ENCODE results near the gene LPXN. TPM values are rescaled to one million over a fixed set of nuclear protein-coding genes. Genes with fewer than 3 reads are reported as not detected.
A peak's percentile ranks its signal among the peaks of the same experiment; 100 is the strongest.

LPXN gene
- total RNA-seq, 2 donors from 2014 or later, result 2.8 to 5.5 TPM

- TF ChIP-seq CTCF (IDR thresholded peaks at IDR 0.05), result peak; percentile 55 to 80
- Histone ChIP-seq H3K27ac (peak overlapping the region; percentile 100), H3K27me3 (no peaks in the 10 kb centered on the region), H3K36me3 (no peaks in the 10 kb centered on the region), H3K4me1 (peaks cover 0 to 66% of the 10 kb centered on the region in 2 donors), H3K9me3 (no peaks in the 10 kb centered on the region), H3K4me3 (peak overlapping the region; percentile 87 to 100)
- DNase-seq (ENCODE audit: low spot score), result peak; percentile 93
Measured at GRCh38 chr11:58579192-58580129, 3.8 kb upstream of the LPXN start.

GRCh38 chr11:58578635-58579191 is 3.1 kb upstream of the LPXN start, which contains the start of gene ZFP91:
Gene ZFP91, plus strand, starts transcription at chr11:58579063. Its CDS starts 219 bp downstream, at chr11:58579282.
- H3K9me3 ChIP-seq, result no peaks in the 10 kb centered on the region
- peak within 1 kb of the TSS; percentile 100 for H3K27ac ChIP-seq
- H3K4me3 ChIP-seq, result peak within 1 kb of the TSS; percentile 87 to 100
- TF ChIP-seq CTCF (IDR thresholded peaks at IDR 0.05), result no peak
- peak; percentile 98 for DNase-seq (ENCODE audit: low spot score)
- H3K4me1 ChIP-seq, result peaks cover 0 to 64% of the 10 kb centered on the region in 2 donors
- no peaks in the 10 kb centered on the region for H3K36me3 ChIP-seq
- no peaks in the 10 kb centered on the region for H3K27me3 ChIP-seq

GRCh38 chr11:58578136-58578634 is 2.5 kb upstream of the LPXN start:
- peak overlapping the region; percentile 100 for H3K27ac ChIP-seq
- H3K36me3 ChIP-seq, result no peaks in the 10 kb centered on the region
- H3K4me1 ChIP-seq, result peaks cover 0 to 64% of the 10 kb centered on the region in 2 donors
- H3K27me3 ChIP-seq, result no peaks in the 10 kb centered on the region
- no peak for TF ChIP-seq CTCF (IDR thresholded peaks at IDR 0.05)
- peak overlapping the region; percentile 87 to 100 for H3K4me3 ChIP-seq
- no peaks in the 10 kb centered on the region for H3K9me3 ChIP-seq
- DNase-seq (ENCODE audit: low spot score), result peak; percentile 97

DNA sequence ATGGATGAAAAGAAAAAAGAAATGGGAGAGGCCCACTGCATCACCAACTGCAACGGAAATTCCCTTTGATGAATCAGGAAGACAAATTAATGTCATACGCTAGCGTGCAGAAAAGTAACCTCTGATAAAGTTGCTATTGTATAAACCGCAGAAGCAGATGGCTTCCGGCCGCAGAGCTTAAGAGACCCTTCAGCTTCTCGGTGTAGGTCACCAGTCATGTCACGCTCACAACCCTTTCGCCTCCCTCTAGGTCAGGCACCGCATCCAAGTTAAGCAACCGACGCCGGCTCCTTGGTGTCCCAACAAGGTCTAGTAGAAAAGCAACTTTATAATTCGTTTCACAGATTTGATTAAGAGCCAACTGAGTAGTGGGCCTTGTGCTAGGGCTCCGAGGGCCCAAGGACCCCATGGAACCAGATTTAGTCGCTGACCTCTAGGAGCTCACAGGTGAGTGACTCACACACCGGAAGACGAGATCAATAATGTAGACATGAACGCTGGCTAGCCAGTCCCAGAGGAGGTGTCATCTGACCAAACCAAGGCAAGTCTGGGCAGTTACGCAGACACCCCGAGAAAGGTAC is 2.0 kb upstream of the LPXN start:
- no peak for TF ChIP-seq CTCF (IDR thresholded peaks at IDR 0.05)
- Histone ChIP-seq H3K9me3 (no peaks in the 10 kb centered on the region), H3K36me3 (no peaks in the 10 kb centered on the region), H3K27ac (peak overlapping the region; percentile 100), H3K4me3 (peak overlapping the region; percentile 87 to 100), H3K4me1 (peaks cover 0 to 60% of the 10 kb centered on the region in 2 donors), H3K27me3 (no peaks in the 10 kb centered on the region)
- peak; percentile 72 for DNase-seq (ENCODE audit: low spot score)

DNA sequence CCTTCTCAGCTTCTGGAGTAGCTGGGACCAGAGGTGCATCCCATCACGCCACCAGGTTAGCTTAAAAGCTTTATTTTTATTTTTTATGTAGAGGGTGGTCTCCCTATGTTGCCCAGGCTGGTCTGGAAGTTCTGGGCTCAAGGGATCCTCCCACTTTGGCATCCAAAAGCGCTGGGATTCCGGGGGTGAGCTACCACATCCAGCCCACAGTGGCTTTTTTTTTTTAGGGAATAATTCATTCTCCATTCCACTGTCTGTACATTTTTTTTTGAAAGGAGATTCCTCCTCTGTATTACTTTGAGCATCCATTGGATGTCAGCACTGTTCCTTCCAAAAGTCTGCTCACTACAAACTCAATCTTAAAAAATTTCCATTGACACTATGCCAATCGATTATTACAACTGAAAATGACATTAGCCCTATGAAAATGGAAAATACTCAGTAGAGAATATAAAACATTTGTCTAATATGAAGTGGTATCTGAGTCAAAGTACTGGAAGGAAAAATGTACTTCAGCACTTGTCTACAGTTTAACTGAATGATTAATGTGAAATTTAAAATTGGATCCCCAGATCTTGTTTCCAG is 1.3 kb upstream of the LPXN start:
- peak overlapping the region; percentile 87 to 100 for H3K4me3 ChIP-seq
- no peaks in the 10 kb centered on the region for H3K36me3 ChIP-seq
- no peaks in the 10 kb centered on the region for H3K27me3 ChIP-seq
- TF ChIP-seq CTCF (IDR thresholded peaks at IDR 0.05), result peak; percentile 10 to 65
- H3K4me1 ChIP-seq, result peaks cover 0 to 54% of the 10 kb centered on the region in 2 donors
- H3K9me3 ChIP-seq, result no peaks in the 10 kb centered on the region
- DNase-seq (ENCODE audit: low spot score), result no peak
- peak overlapping the region; percentile 100 for H3K27ac ChIP-seq
